ENCODE measurements around the gene SERPINB6. TPM values are rescaled to one million over a fixed set of nuclear protein-coding genes. Genes with fewer than 3 reads are reported as not detected.

Gene SERPINB6
- total and polyA plus RNA-seq, 9 of the 15 experiments (the other 6 are each of a cell fraction or from before 2014, with no cell fraction given): 86.6 to 211 (median 143) TPM

- TF ChIP-seq ARID3B (CRISPR knock-in tag; IDR thresholded peaks at IDR 0.05; ENCODE audit: borderline replicate concordance) (no peak), TRIM28 (IDR thresholded peaks at IDR 0.05) (peak; percentile 24; the same call in 1 of the 2 replicates), RBFOX2 (IDR thresholded peaks at IDR 0.05; ENCODE audit: low read depth, low read length) (peak; percentile 59), HBP1 (CRISPR knock-in tag; IDR thresholded peaks at IDR 0.05) (0 out of 2 replicates have a peak, but pooled peaks have one; percentile 48), CTBP1 (IDR thresholded peaks at IDR 0.05; ENCODE audit: borderline replicate concordance) (peak; percentile 76; the same call in 1 of the 2 replicates), TOE1 (IDR thresholded peaks at IDR 0.05; ENCODE audit: borderline replicate concordance) (0 out of 2 replicates have a peak, but pooled peaks have one; percentile 38), TOE1 (CRISPR knock-in tag; IDR thresholded peaks at IDR 0.05; ENCODE audit: borderline replicate concordance, low read depth) (no peak), CBFA2T3 (IDR thresholded peaks at IDR 0.05) (no peak), ESRRA (IDR thresholded peaks at IDR 0.05; ENCODE audit: borderline replicate concordance, low read depth) (0 out of 2 replicates have a peak, but pooled peaks have one; percentile 16), CEBPB (tag; IDR thresholded peaks at IDR 0.05) (no peak), ZNF23 (CRISPR knock-in tag; IDR thresholded peaks at IDR 0.05) (no peak), POLR2A (conservative IDR thresholded peaks at IDR 0.05) (peak; percentile 59), TFAP4 (CRISPR knock-in tag; IDR thresholded peaks at IDR 0.05; ENCODE audit: borderline replicate concordance) (0 out of 2 replicates have a peak, but pooled peaks have one; percentile 45), FOXO4 (CRISPR knock-in tag; IDR thresholded peaks at IDR 0.05) (no peak), KLF10 (CRISPR knock-in tag; IDR thresholded peaks at IDR 0.05) (no peak), ZNF41 (CRISPR knock-in tag; conservative IDR thresholded peaks at IDR 0.05) (0 out of 2 replicates have a peak, but pooled peaks have one; percentile 31), SUPT5H (IDR thresholded peaks at IDR 0.05) (0 out of 2 replicates have a peak, but pooled peaks have one; percentile 34), NR2C1 (IDR thresholded peaks at IDR 0.05) (no peak), NR2C1 (tag; IDR thresholded peaks at IDR 0.05) (no peak), ARID1B (IDR thresholded peaks at IDR 0.05) (0 out of 2 replicates have a peak, but pooled peaks have one; percentile 11), SAFB2 (IDR thresholded peaks at IDR 0.05; ENCODE audit: borderline replicate concordance, low read depth, low read length, severe bottlenecking) (no peak), CHD2 (IDR thresholded peaks at IDR 0.05; ENCODE audit: low read depth, low read length) (no peak), NRF1 (conservative IDR thresholded peaks at IDR 0.05 in 1 of 2, IDR thresholded peaks at IDR 0.05 in 1 of 2) (peak; percentile 31 to 47; a peak in 3 of 4 replicates), COPS2 (conservative IDR thresholded peaks at IDR 0.05) (no peak), KLF13 (tag; IDR thresholded peaks at IDR 0.05; ENCODE audit: borderline replicate concordance, low read depth) (no peak)
Observed at GRCh38 chr6:2920671-2921112, 50.7 kb downstream of the SERPINB6 start (continued).

Data from K562 (cell line).